Ectodermal cell (in vitro differentiated cells): ENCODE results near the gene TSPAN13.

ENCODE experiments used
- H3K27ac ChIP-seq: 2 replicates; pipeline ENCODE4 v1.7.0; 2013; ENCODE audit warnings: mild to moderate bottlenecking, low read depth, low read length; ENCODE audit not compliant: insufficient read depth, poor library complexity, severe bottlenecking
- H3K27me3 ChIP-seq: 2 replicates; pipeline ENCODE4 v1.7.0; 2013; ENCODE audit warnings: mild to moderate bottlenecking, low read length; ENCODE audit not compliant: insufficient read depth, control insufficient read depth, poor library complexity, severe bottlenecking
- H3K36me3 ChIP-seq: one replicate; pipeline ENCODE4 v1.7.0; 2013; ENCODE audit warnings: low read length; ENCODE audit not compliant: control insufficient read depth, insufficient read depth
- H3K4me1 ChIP-seq: one replicate; pipeline ENCODE4 v1.7.0; 2013; ENCODE audit warnings: low read length; ENCODE audit not compliant: control insufficient read depth, insufficient read depth
- H3K4me3 ChIP-seq: 2 replicates; pipeline ENCODE4 v1.7.0; 2013; ENCODE audit warnings: low read depth, low read length, control low read depth; ENCODE audit not compliant: insufficient read depth
- H3K9me3 ChIP-seq: 2 replicates; pipeline ENCODE4 v1.7.0; 2013; ENCODE audit warnings: mild to moderate bottlenecking, low read length, moderate library complexity; ENCODE audit not compliant: control insufficient read depth
- WGBS, 2 experiments: methylation state at CpG; one replicate each; pipeline ENCODE4 v1.1.7; 2013; ENCODE audit warnings: missing lambda C conversion rate in 2 of 2; 5-methylcytosine and 5-hydroxymethylcytosine counted together

Gene TSPAN13

DNA sequence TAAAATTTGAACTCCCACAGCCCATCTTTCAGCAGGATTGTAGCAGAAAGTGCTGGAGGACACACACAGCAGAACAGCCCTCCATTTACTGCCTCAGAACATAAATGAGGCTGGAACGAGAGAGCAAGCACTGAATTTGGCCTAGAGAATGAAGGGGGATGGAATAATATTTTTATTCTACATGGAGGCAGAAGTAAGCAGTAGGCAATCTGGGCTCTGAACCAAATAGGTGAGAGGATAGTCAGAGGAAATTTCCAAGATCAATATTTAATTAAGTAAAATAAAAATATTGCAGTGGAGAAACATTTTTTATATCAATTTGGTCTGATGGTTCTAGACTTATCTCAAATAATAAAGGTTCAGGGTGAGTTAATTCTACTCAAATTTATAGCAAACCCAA lies 29.2 kb upstream of the TSPAN13 start:
- WGBS, 2 experiments = 100% methylated on average over 1 of the region's 1 CpG

DNA sequence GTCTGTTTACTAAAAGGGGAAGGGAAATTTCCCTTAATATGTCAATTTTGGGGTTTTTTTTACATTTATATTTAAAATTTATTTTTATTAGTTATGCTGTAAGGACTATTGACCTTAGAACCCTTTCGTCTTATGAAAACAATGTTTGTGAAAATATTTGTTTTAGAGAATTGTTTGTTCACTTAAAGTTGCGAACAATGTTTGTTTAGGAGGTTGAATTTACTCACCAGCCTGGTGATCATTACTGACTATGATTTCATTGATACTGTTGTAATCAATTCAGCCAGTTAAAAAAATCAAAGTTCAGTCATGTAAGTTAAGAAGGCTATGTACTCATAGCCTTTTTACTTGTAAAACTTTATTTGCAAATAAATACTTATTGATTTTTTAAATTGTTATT lies 27.4 kb upstream of the TSPAN13 start:
- WGBS, 2 experiments = 100% methylated on average over 2 of the region's 2 CpGs
- Histone ChIP-seq H3K9me3 (no peaks in the 10 kb centered on the region), H3K4me1 (no peaks in the 10 kb centered on the region), H3K36me3 (no peaks in the 10 kb centered on the region), H3K27ac (no peak overlapping the region), H3K4me3 (no peak overlapping the region), H3K27me3 (no peaks in the 10 kb centered on the region)

More for the DNA sequence above, 29.2 kb upstream of the TSPAN13 start:
- Histone ChIP-seq H3K36me3 (no peaks in the 10 kb centered on the region), H3K27ac (no peak overlapping the region), H3K27me3 (no peaks in the 10 kb centered on the region), H3K4me1 (no peaks in the 10 kb centered on the region), H3K4me3 (no peak overlapping the region), H3K9me3 (no peaks in the 10 kb centered on the region)

DNA sequence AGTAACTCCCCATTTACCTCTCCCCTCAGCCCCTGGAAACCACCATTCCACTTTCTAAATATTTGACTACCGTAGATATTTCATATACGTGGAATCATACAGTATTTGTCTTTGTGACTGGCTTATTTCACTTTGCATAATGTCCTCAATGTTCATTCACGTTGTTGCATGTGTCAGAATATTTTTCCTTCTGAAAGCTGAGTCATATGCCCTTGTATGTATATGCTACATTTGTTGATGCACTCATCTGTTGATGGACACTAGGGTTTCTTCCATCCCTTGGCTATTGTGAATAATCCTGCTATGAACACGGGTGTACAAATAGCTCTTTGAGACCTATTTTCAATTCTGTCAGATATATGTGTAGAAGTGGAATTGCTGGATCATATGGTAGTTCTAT lies 25.8 kb upstream of the TSPAN13 start:
- Histone ChIP-seq H3K36me3 (no peaks in the 10 kb centered on the region), H3K27me3 (no peaks in the 10 kb centered on the region), H3K9me3 (no peaks in the 10 kb centered on the region), H3K4me3 (no peak overlapping the region), H3K27ac (no peak overlapping the region), H3K4me1 (no peaks in the 10 kb centered on the region)
- WGBS, 2 experiments = 88 to 98% methylated on average over 4 of the region's 4 CpGs

DNA sequence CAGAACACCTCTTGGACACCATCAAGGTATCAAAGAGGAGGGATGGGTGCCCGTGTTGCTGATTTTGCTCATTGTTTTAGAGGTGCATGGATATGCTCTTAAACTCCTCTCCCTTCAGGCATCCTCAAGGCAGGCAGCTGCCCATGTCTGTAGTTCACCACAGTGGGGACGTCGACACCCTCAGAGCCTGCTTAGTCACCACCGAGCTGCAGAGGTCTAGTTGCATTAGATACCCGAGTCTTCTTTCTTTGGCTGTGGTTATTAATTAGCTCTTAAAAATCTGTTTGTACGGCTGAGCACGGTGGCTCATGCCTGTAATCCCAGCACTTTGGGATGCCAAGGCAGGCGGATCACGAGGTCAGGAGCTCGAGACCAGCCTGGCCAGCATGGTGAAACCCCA lies 24.7 kb upstream of the TSPAN13 start:
- 90 to 95% methylated on average over 10 of the region's 10 CpGs for WGBS, 2 experiments
- Histone ChIP-seq H3K27me3 (no peaks in the 10 kb centered on the region), H3K27ac (no peak overlapping the region), H3K36me3 (no peaks in the 10 kb centered on the region), H3K4me1 (no peaks in the 10 kb centered on the region), H3K9me3 (no peaks in the 10 kb centered on the region), H3K4me3 (no peak overlapping the region)

DNA sequence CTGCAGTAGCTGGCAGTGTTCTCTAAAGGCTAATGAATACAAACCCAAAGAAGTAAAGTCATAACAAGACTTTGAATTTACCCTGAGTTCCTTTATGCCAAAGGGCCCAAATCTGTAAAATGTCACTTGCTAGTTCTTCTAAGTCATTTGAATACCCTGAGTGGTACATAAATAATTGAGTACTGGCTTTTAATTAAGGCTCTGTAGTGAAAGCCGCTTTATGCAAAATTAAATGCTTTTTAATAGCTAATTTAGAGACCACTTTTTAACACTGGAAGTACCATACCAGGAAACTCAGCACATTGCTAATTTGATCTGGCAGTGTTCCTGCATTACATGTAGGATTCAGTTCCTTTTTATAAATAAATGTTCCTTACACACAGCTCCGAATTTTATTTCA lies 24.0 kb upstream of the TSPAN13 start:
- Histone ChIP-seq H3K36me3 (no peaks in the 10 kb centered on the region), H3K4me3 (no peak overlapping the region), H3K27ac (no peak overlapping the region), H3K9me3 (no peaks in the 10 kb centered on the region), H3K4me1 (no peaks in the 10 kb centered on the region), H3K27me3 (no peaks in the 10 kb centered on the region)
- 95 to 100% methylated on average over 1 to 2 of the region's 2 CpGs for WGBS, 2 experiments

DNA sequence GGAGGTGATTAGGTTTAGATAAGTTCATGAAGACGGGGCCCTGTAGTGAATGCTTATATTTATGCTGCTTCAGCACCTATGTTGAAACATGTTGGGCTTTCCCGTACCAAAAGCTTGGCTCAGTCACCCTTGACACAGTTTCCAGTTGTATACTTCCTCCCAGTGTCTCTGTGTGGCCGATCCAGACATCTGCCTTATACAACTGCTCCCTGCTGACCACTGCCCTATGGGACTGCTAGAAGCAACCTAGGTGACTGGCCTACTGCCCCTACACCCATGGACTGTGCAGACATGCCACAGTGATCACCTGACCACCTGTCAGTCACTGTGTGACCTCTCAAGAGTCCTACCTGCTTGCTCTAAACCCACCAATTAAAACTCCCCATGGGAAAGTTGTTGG lies 22.6 kb upstream of the TSPAN13 start:
- Histone ChIP-seq H3K36me3 (no peaks in the 10 kb centered on the region), H3K27ac (no peak overlapping the region), H3K9me3 (no peaks in the 10 kb centered on the region), H3K27me3 (no peaks in the 10 kb centered on the region), H3K4me3 (no peak overlapping the region), H3K4me1 (no peaks in the 10 kb centered on the region)
- 95 to 97% methylated on average over 3 of the region's 3 CpGs for WGBS, 2 experiments

DNA sequence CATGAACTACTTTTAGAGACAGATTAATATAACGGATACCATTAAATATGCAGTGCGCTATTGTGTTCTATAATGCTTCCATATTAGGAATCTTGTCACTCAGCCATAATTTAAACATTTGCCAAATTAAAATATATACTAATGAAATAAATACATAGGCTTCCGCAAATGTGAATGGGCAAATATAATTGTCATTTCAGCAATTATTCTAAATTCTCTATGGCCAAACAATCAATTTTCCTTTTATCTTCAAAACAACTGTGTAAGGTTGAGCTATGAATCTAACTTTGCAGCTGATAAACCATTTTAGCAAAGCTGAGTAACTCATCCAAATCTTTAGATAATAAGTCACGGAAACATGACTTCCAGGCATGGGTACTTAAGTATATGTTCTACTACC lies 20.7 kb upstream of the TSPAN13 start:
- WGBS, 2 experiments = 83 to 94% methylated on average over 1 to 2 of the region's 4 CpGs
- no peak overlapping the region for H3K4me3 ChIP-seq
- no peak overlapping the region for H3K27ac ChIP-seq
- H3K36me3 ChIP-seq = no peaks in the 10 kb centered on the region
- no peaks in the 10 kb centered on the region for H3K4me1 ChIP-seq
- no peaks in the 10 kb centered on the region for H3K27me3 ChIP-seq
- no peaks in the 10 kb centered on the region for H3K9me3 ChIP-seq

DNA sequence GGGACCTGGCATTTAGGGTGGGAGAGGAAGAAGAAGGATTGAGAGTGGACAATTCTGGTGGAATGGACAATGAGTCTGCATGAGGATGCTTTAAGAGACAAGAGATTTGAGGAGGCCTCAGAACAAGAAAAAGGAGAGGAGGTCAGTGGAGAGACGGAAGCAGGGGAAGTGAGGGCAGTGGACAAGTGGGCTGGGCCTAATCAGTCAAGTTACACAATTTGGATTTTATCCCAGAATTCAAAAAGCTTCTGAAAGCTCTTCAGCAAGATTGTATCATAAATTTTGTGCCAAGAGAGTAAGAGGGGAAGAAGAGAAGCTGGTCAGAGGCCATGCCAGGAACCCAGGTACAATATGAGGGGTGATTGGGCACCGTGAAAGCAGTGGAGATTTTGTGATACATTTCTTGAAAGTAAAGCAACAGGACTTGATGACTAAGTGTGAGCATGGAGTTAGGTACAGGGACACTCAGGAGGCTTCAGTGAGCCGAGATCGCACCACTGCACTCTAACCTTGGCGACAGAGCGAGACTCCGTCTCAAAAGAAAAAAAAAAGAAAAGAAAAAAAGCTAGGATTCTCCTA lies 19.3 kb upstream of the TSPAN13 start:
- Histone ChIP-seq H3K4me1 (no peaks in the 10 kb centered on the region), H3K4me3 (no peak overlapping the region), H3K27me3 (no peaks in the 10 kb centered on the region), H3K36me3 (no peaks in the 10 kb centered on the region), H3K27ac (no peak overlapping the region), H3K9me3 (no peaks in the 10 kb centered on the region)
- 95 to 96% methylated on average over 6 to 7 of the region's 7 CpGs for WGBS, 2 experiments

DNA sequence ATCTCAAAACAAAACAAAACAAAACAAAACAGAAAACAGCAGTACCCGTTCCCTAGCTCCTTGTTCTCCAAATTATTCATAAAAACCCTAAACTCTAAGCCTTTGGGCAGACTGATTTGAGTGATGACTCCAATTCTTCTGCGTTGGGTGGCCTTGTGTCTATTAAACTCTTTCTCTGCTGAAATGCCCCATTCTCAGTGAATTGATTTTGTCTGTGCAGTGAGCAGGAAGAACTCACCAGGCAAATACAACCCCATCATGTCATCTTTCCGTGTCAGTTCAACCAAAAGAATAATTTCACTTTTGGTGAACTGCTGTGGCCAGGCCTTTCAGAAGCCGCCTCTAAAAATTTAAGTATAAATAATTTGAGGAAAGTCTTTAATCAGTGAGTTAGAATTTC lies 18.5 kb upstream of the TSPAN13 start:
- H3K4me1 ChIP-seq = no peaks in the 10 kb centered on the region
- WGBS, 2 experiments = 81 to 91% methylated on average over 3 to 4 of the region's 4 CpGs
- no peaks in the 10 kb centered on the region for H3K9me3 ChIP-seq
- H3K27me3 ChIP-seq = no peaks in the 10 kb centered on the region
- H3K27ac ChIP-seq = no peak overlapping the region
- no peaks in the 10 kb centered on the region for H3K36me3 ChIP-seq
- no peak overlapping the region for H3K4me3 ChIP-seq

DNA sequence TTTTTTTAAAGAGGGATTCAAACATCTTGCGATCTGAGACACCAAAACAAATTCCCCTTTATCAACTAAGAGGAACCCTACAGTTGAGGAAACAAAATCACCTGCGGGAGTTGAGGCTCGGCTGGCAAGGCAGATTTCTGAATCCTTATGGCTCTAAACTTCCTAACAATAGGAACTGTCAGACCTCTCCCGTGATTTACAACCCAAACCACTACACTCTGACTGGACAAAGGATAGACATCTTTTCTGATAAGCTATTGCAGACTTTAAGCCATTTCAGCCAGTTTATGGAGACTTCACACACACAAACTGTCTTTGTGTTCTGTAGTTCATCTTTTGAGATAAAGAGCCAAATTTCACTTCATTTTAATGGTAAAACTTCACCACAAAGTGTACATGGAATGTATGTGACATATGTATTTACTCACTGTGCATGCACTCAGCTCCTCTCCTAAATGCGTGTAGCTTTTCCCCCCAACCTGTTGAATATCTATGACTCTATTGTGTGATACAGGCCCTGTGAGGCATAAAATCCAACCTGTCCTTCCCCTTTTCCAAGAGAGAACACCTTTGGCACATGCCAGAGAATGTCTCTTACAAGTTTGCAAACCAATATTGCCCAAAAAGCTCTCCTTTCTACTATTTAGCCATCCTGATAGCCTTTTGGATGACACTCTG lies 15.4 kb upstream of the TSPAN13 start:
- 72 to 73% methylated on average over 5 of the region's 5 CpGs for WGBS, 2 experiments
- H3K36me3 ChIP-seq = no peaks in the 10 kb centered on the region
- no peaks in the 10 kb centered on the region for H3K27me3 ChIP-seq
- H3K9me3 ChIP-seq = no peaks in the 10 kb centered on the region
- no peak overlapping the region for H3K27ac ChIP-seq
- no peak overlapping the region for H3K4me3 ChIP-seq
- no peaks in the 10 kb centered on the region for H3K4me1 ChIP-seq
